Tibial nerve (tissue), 3 donors: ENCODE results near the gene CISTR.

Source experiments
- CTCF ChIP-seq, 5 experiments: fragments of 200-600 bp in 3 of 5; fragments of 450-650 bp in 2 of 5; sonication (generic) in 3 of 5; IDR thresholded peaks; one replicate each; pipeline ENCODE4 v1.5.1; 2016 to 2019; ENCODE audit warnings: antibody characterized with exemption in 5 of 5, mild to moderate bottlenecking in 3 of 5, moderate library complexity in 2 of 5
- POLR2A ChIP-seq, 2 donors: fragments of 450-650 bp; IDR thresholded peaks; one replicate each; pipeline ENCODE4 v1.6.1; 2017; ENCODE audit warnings: antibody characterized with exemption in 2 of 2, mild to moderate bottlenecking in 2 of 2, moderate library complexity in 2 of 2

GRCh38 chr12:53726341-53726740 is 25.4 kb downstream of the CISTR start:
- no peak for TF ChIP-seq CTCF (IDR thresholded peaks at IDR 0.05)
- TF ChIP-seq POLR2A (IDR thresholded peaks at IDR 0.05): no peak
